H9 (cell line): ENCODE measurements around the gene RBM7. TPM values are rescaled to one million over a fixed set of nuclear protein-coding genes. Genes with fewer than 3 reads are reported as not detected.

ENCODE experiments used
- DNase-seq: peaks from one replicate; pipeline ENCODE4 v3.0.0-alpha.2; 2017
- H2AFZ ChIP-seq: one replicate; pipeline ENCODE4 v1.6.1; 2013; ENCODE audit warnings: mild to moderate bottlenecking, low read length, control low read depth, moderate library complexity
- H2AK5ac ChIP-seq: 2 replicates; pipeline ENCODE4 v1.6.1; 2013; ENCODE audit warnings: low read length, control low read depth, mixed read lengths; ENCODE audit not compliant: insufficient read length
- H2BK120ac ChIP-seq: one replicate; pipeline ENCODE4 v1.6.1; 2013; ENCODE audit warnings: low read depth, mild to moderate bottlenecking, low read length, control low read depth, inconsistent platforms; ENCODE audit not compliant: poor library complexity, severe bottlenecking
- H2BK12ac ChIP-seq: 2 replicates; pipeline ENCODE4 v1.6.1; 2013; ENCODE audit warnings: low read length, control low read depth, mixed read lengths, low read depth; ENCODE audit not compliant: insufficient read length
- H2BK15ac ChIP-seq: 2 replicates; pipeline ENCODE4 v1.6.1; 2013; ENCODE audit warnings: low read depth, low read length, control low read depth
- H2BK20ac ChIP-seq: one replicate; pipeline ENCODE4 v1.6.1; 2013; ENCODE audit warnings: low read depth, mild to moderate bottlenecking, low read length, control low read depth, inconsistent platforms; ENCODE audit not compliant: poor library complexity, severe bottlenecking
- H2BK5ac ChIP-seq: 2 replicates; pipeline ENCODE4 v1.6.1; 2013; ENCODE audit warnings: low read length, control low read depth, mixed read lengths; ENCODE audit not compliant: insufficient read length
- H3K14ac ChIP-seq: 2 replicates; pipeline ENCODE4 v1.6.1; 2013; ENCODE audit warnings: low read length, control low read depth; ENCODE audit not compliant: insufficient read depth
- H3K18ac ChIP-seq: 2 replicates; pipeline ENCODE4 v1.6.1; 2013; ENCODE audit warnings: low read depth, mild to moderate bottlenecking, mixed read lengths, low read length, control low read depth; ENCODE audit not compliant: insufficient read length
- H3K23ac ChIP-seq: 2 replicates; pipeline ENCODE4 v1.6.1; 2013; ENCODE audit warnings: low read length, control low read depth, mixed read lengths, low read depth; ENCODE audit not compliant: insufficient read length
- H3K23me2 ChIP-seq: 2 replicates; pipeline ENCODE4 v1.6.1; 2013; ENCODE audit warnings: low read depth, mild to moderate bottlenecking, mixed read lengths, low read length, control low read depth; ENCODE audit not compliant: insufficient read length, poor library complexity, severe bottlenecking
- H3K27ac ChIP-seq: 2 replicates; pipeline ENCODE4 v1.5.1; 2013; ENCODE audit warnings: low read length, control low read depth, mixed read lengths, low read depth; ENCODE audit not compliant: insufficient read length
- H3K27me3 ChIP-seq: 2 replicates; pipeline ENCODE4 v1.6.1; 2013; ENCODE audit warnings: low read length, control low read depth, inconsistent platforms; ENCODE audit not compliant: insufficient read depth
- H3K4ac ChIP-seq: 2 replicates; pipeline ENCODE4 v1.6.1; 2013; ENCODE audit warnings: low read depth, mild to moderate bottlenecking, control low read depth, inconsistent platforms, low read length, moderate library complexity
- H3K4me1 ChIP-seq: 2 replicates; pipeline ENCODE4 v1.6.1; 2013; ENCODE audit warnings: low read length, control low read depth, inconsistent platforms; ENCODE audit not compliant: insufficient read depth
- H3K4me2 ChIP-seq: 2 replicates; pipeline ENCODE4 v1.6.1; 2013; ENCODE audit warnings: low read length, control low read depth, mixed read lengths; ENCODE audit not compliant: insufficient read length, insufficient read depth
- H3K56ac ChIP-seq: 2 replicates; pipeline ENCODE4 v1.6.1; 2013; ENCODE audit warnings: low read depth, mild to moderate bottlenecking, mixed read lengths, low read length, control low read depth; ENCODE audit not compliant: insufficient read length
- H3K79me1 ChIP-seq: 2 replicates; pipeline ENCODE4 v1.6.1; 2013; ENCODE audit warnings: low read depth, mild to moderate bottlenecking, moderate library complexity, low read length, control low read depth, inconsistent platforms; ENCODE audit not compliant: insufficient read depth, poor library complexity, severe bottlenecking
- H3K79me2 ChIP-seq: 2 replicates; pipeline ENCODE4 v1.6.1; 2013; ENCODE audit warnings: low read length, control low read depth, inconsistent platforms; ENCODE audit not compliant: insufficient read depth
- H3K9ac ChIP-seq: 2 replicates; pipeline ENCODE4 v1.6.1; 2013; ENCODE audit warnings: low read length, control low read depth, mixed read lengths; ENCODE audit not compliant: insufficient read length; ENCODE audit errors: extremely low read depth
- H3K9me3 ChIP-seq: one replicate; pipeline ENCODE4 v1.6.1; 2013; ENCODE audit warnings: low read depth, low read length, inconsistent platforms; ENCODE audit not compliant: control insufficient read depth
- H3T11ph ChIP-seq: one replicate; pipeline ENCODE4 v1.6.1; 2013; ENCODE audit warnings: mild to moderate bottlenecking, low read length, control low read depth, inconsistent platforms
- H4K20me1 ChIP-seq: one replicate; pipeline ENCODE4 v1.6.1; 2013; ENCODE audit not compliant: control insufficient read depth, insufficient read length, insufficient read depth
- H4K5ac ChIP-seq: 2 replicates; pipeline ENCODE4 v1.6.1; 2013; ENCODE audit warnings: low read depth, mild to moderate bottlenecking, mixed read lengths, low read length, control low read depth; ENCODE audit not compliant: insufficient read length
- H4K8ac ChIP-seq: replicated peaks from 2 replicates; pipeline ENCODE4 v1.6.1; 2013; ENCODE audit warnings: low read length, control low read depth, mixed read lengths, low read depth; ENCODE audit not compliant: insufficient read length
- H4K91ac ChIP-seq: 2 replicates; pipeline ENCODE4 v1.6.1; 2013; ENCODE audit warnings: low read depth, mild to moderate bottlenecking, moderate library complexity, mixed read lengths, low read length, control low read depth; ENCODE audit not compliant: insufficient read length
- H3K27ac Mint-ChIP-seq, 3 experiments: 2 replicates in 2 of 3; 3 replicates in 1 of 3; pipeline ENCODE4 v1.8.0; 2020 to 2021; ENCODE audit warnings: mixed read lengths in 3 of 3, mild to moderate bottlenecking in 1 of 3, moderate library complexity in 1 of 3
- H3K27me3 Mint-ChIP-seq: 2 replicates; pipeline ENCODE4 v1.8.0; 2021; ENCODE audit warnings: low read depth, mild to moderate bottlenecking, moderate library complexity, mixed read lengths
- H3K36me3 Mint-ChIP-seq, 3 experiments: 2 replicates in 2 of 3; 3 replicates in 1 of 3; pipeline ENCODE4 v1.8.0; 2020 to 2021; ENCODE audit warnings: low read depth in 3 of 3, mixed read lengths in 3 of 3; ENCODE audit not compliant: insufficient read depth in 1 of 3
- H3K4me1 Mint-ChIP-seq, 2 experiments: 2 replicates each; pipeline ENCODE4 v1.8.0; 2020; ENCODE audit warnings: mixed read lengths in 2 of 2
- H3K4me3 Mint-ChIP-seq, 2 experiments: 2 replicates in 1 of 2; 3 replicates in 1 of 2; pipeline ENCODE4 v1.8.0; 2020 to 2021; ENCODE audit warnings: mild to moderate bottlenecking in 2 of 2, mixed read lengths in 2 of 2, moderate library complexity in 1 of 2
- H3K9me3 Mint-ChIP-seq, 2 experiments: 2 replicates in 1 of 2; 3 replicates in 1 of 2; pipeline ENCODE4 v1.8.0; 2020; ENCODE audit warnings: mild to moderate bottlenecking in 2 of 2, mixed read lengths in 2 of 2, moderate library complexity in 1 of 2
- WGBS: extraction: QIAGEN DNeasy Blood & Tissue Kit; methylation state at CpG from one replicate; pipeline ENCODE4 v1.1.7; 2013; ENCODE audit warnings: missing lambda C conversion rate, low lambda C conversion rate, mixed read lengths; ENCODE audit not compliant: insufficient read length; ENCODE audit errors: extremely low coverage; 5-methylcytosine and 5-hydroxymethylcytosine counted together
- total RNA-seq: library from RNA; stranded (reverse); gene quantifications from 2 replicates; pipeline ENCODE4 v1.2.1, GENCODE V29; 2021
- TF ChIP-seq, protein P1 (sequence below): fragments of 200-600 bp; sonication (generic); conservative IDR thresholded peaks from 3 replicates; pipeline ENCODE4 v1.8.0; 2021; ENCODE audit warnings: antibody characterized with exemption, mild to moderate bottlenecking

The RBM7 gene
- total RNA-seq, 1 experiment from 2014 or later = 56.4 TPM

GRCh38 chr11:114400915-114401223 lies 403 bp downstream of the RBM7 start:
- Histone ChIP-seq H2BK15ac (no peak overlapping the region), H2AFZ (no peak overlapping the region), H3K23ac (no peak overlapping the region), H3K18ac (peak overlapping the region; percentile 20), H3K4me1 (no peaks in the 10 kb centered on the region), H2BK120ac (no peak overlapping the region), H3K27me3 (no peaks in the 10 kb centered on the region), H3K56ac (no peak overlapping the region), H3K79me1 (peaks cover 3% of the 10 kb centered on the region), H3T11ph (no peak overlapping the region), H2BK20ac (no peak overlapping the region), H2AK5ac (no peak overlapping the region), H2BK12ac (no peak overlapping the region), H3K79me2 (peaks cover 16% of the 10 kb centered on the region; the same call in 1 of the 2 replicates), H4K8ac (no peak overlapping the region), H3K9ac (peak overlapping the region; percentile 97), H3K14ac (peak overlapping the region; percentile 37), H4K5ac (no peak overlapping the region), H4K91ac (no peak overlapping the region), H3K4me2 (peak overlapping the region; percentile 84), H4K20me1 (no peaks in the 10 kb centered on the region), H3K23me2 (peaks cover 4% of the 10 kb centered on the region), H3K27ac (peak overlapping the region; percentile 92), H3K4ac (no peak overlapping the region), H2BK5ac (no peak overlapping the region), H3K9me3 (no peaks in the 10 kb centered on the region)
- Mint-ChIP-seq H3K27ac (peak overlapping the region; percentile 98 to 100 (median 100)), H3K9me3 (no peaks in the 10 kb centered on the region), H3K4me3 (peak overlapping the region; percentile 94 to 98), H3K4me1 (peaks cover 41% of the 10 kb centered on the region in 2 experiments), H3K36me3 (peaks cover 12 to 32% (median 28%) of the 10 kb centered on the region in 3 experiments; a peak in 6 of 7 replicates), H3K27me3 (no peaks in the 10 kb centered on the region)
- TF ChIP-seq, protein P1, sequence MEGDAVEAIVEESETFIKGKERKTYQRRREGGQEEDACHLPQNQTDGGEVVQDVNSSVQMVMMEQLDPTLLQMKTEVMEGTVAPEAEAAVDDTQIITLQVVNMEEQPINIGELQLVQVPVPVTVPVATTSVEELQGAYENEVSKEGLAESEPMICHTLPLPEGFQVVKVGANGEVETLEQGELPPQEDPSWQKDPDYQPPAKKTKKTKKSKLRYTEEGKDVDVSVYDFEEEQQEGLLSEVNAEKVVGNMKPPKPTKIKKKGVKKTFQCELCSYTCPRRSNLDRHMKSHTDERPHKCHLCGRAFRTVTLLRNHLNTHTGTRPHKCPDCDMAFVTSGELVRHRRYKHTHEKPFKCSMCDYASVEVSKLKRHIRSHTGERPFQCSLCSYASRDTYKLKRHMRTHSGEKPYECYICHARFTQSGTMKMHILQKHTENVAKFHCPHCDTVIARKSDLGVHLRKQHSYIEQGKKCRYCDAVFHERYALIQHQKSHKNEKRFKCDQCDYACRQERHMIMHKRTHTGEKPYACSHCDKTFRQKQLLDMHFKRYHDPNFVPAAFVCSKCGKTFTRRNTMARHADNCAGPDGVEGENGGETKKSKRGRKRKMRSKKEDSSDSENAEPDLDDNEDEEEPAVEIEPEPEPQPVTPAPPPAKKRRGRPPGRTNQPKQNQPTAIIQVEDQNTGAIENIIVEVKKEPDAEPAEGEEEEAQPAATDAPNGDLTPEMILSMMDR = no peak
- no peak for DNase-seq
- whole genome bisulfite sequencing = no CpG with 5 or more reads among the region's 8 CpGs
